ENCODE results near the gene LPIN3. TPM values are rescaled to one million over a fixed set of nuclear protein-coding genes. Genes with fewer than 3 reads are reported as not detected.

Gene LPIN3
- total RNA-seq, 2 donors from 2014 or later = 9.7 to 13.7 TPM

- Histone ChIP-seq H3K36me3 (peaks cover 19% of the 10 kb centered on the region), H3K4me1 (peaks cover 0 to 11% of the 10 kb centered on the region in 2 donors), H3K27ac (no peak overlapping the region), H3K4me3 (no peak overlapping the region), H3K27me3 (no peaks in the 10 kb centered on the region), H3K9me3 (no peaks in the 10 kb centered on the region)
- DNase-seq (ENCODE audit: low spot score) = no peak
- TF ChIP-seq CTCF (IDR thresholded peaks at IDR 0.05) = no peak
These were observed 14.6 kb downstream of the LPIN3 start for GRCh38 chr20:41355192-41355591.

- Histone ChIP-seq H3K4me1 (peaks cover 0 to 16% of the 10 kb centered on the region in 2 donors), H3K36me3 (peaks cover 18% of the 10 kb centered on the region), H3K4me3 (no peak overlapping the region), H3K9me3 (no peaks in the 10 kb centered on the region), H3K27ac (no peak overlapping the region), H3K27me3 (no peaks in the 10 kb centered on the region)
- DNase-seq (ENCODE audit: low spot score) = no peak
- no peak for TF ChIP-seq CTCF (IDR thresholded peaks at IDR 0.05)
These were observed 15.1 kb downstream of the LPIN3 start for GRCh38 chr20:41355598-41356203.

GRCh38 chr20:41356951-41357350 is 16.3 kb downstream of the LPIN3 start:
- H3K27ac ChIP-seq = no peak overlapping the region
- no peak overlapping the region for H3K4me3 ChIP-seq
- peaks cover 12% of the 10 kb centered on the region for H3K36me3 ChIP-seq
- no peaks in the 10 kb centered on the region for H3K9me3 ChIP-seq
- peaks cover 0 to 26% of the 10 kb centered on the region in 2 donors for H3K4me1 ChIP-seq
- H3K27me3 ChIP-seq = no peaks in the 10 kb centered on the region
- no peak for DNase-seq (ENCODE audit: low spot score)
- TF ChIP-seq CTCF (IDR thresholded peaks at IDR 0.05) = no peak

GRCh38 chr20:41357424-41358163 is 17.0 kb downstream of the LPIN3 start:
- Histone ChIP-seq H3K4me1 (peaks cover 0 to 32% of the 10 kb centered on the region in 2 donors), H3K36me3 (peaks cover 8% of the 10 kb centered on the region), H3K27ac (no peak overlapping the region), H3K4me3 (no peak overlapping the region), H3K9me3 (no peaks in the 10 kb centered on the region), H3K27me3 (no peaks in the 10 kb centered on the region)
- no peak for TF ChIP-seq CTCF (IDR thresholded peaks at IDR 0.05)
- DNase-seq (ENCODE audit: low spot score) = no peak

- Histone ChIP-seq H3K36me3 (peaks cover 8% of the 10 kb centered on the region), H3K4me3 (no peak overlapping the region), H3K27ac (no peak overlapping the region), H3K9me3 (no peaks in the 10 kb centered on the region), H3K27me3 (no peaks in the 10 kb centered on the region), H3K4me1 (peaks cover 0 to 32% of the 10 kb centered on the region in 2 donors)
- DNase-seq (ENCODE audit: low spot score) = no peak
- TF ChIP-seq CTCF (IDR thresholded peaks at IDR 0.05) = no peak
These were observed 17.6 kb downstream of the LPIN3 start for GRCh38 chr20:41358230-41358629.
